Loucy (cell line): ENCODE results near the gene IL17RE.
"Not testable (repeated sequence)": the region's sequence is repeated elsewhere in the genome, so short reads cannot be mapped to it uniquely, and the experiment has no call there.

Experiments
- H2AFZ ChIP-seq: fragments of 200-600 bp; sonication (generic); 2 replicates; pipeline ENCODE4 v1.6.0; 2016; ENCODE audit warnings: antibody characterized with exemption, mild to moderate bottlenecking, low read length, moderate library complexity
- H3F3A ChIP-seq: fragments of 200-600 bp; 2 replicates; pipeline ENCODE4 v1.6.0; 2016; ENCODE audit warnings: antibody characterized with exemption, low read depth, mild to moderate bottlenecking
- H3K27me3 ChIP-seq: fragments of 200-600 bp; sonication (generic); 2 replicates; pipeline ENCODE4 v1.6.1; 2014; ENCODE audit warnings: low read length, mild to moderate bottlenecking; ENCODE audit not compliant: insufficient read depth, poor library complexity, severe bottlenecking
- H3K36me3 ChIP-seq: fragments of 200-600 bp; sonication (generic); 2 replicates; pipeline ENCODE4 v1.6.1; 2016; ENCODE audit warnings: low read length; ENCODE audit not compliant: insufficient read depth
- H3K4me1 ChIP-seq: fragments of 200-600 bp; sonication (generic); 2 replicates; pipeline ENCODE4 v1.5.1; 2014; ENCODE audit warnings: low read length, mild to moderate bottlenecking; ENCODE audit not compliant: insufficient read depth, poor library complexity, severe bottlenecking
- H3K4me2 ChIP-seq: fragments of 200-600 bp; sonication (generic); 2 replicates; pipeline ENCODE4 v1.6.0; 2014; ENCODE audit warnings: antibody characterized with exemption, low read length, low read depth, mild to moderate bottlenecking; ENCODE audit not compliant: poor library complexity, severe bottlenecking
- H3K4me3 ChIP-seq: fragments of 200-600 bp; sonication (generic); 2 replicates; pipeline ENCODE4 v1.5.1; 2014; ENCODE audit warnings: low read length, mild to moderate bottlenecking, mixed read lengths; ENCODE audit not compliant: poor library complexity, severe bottlenecking
- H3K79me2 ChIP-seq: fragments of 200-600 bp; sonication (generic); 2 replicates; pipeline ENCODE4 v1.6.1; 2014; ENCODE audit warnings: low read length; ENCODE audit not compliant: insufficient read depth
- H3K9ac ChIP-seq: fragments of 200-600 bp; sonication (generic); 2 replicates; pipeline ENCODE4 v1.6.0; 2014; ENCODE audit warnings: mild to moderate bottlenecking, low read depth, low read length, moderate library complexity; ENCODE audit not compliant: poor library complexity, severe bottlenecking
- H3K9me2 ChIP-seq: fragments of 200-600 bp; sonication (generic); replicated peaks from 2 replicates; pipeline ENCODE4 v1.6.1; 2016; ENCODE audit warnings: low read depth, low read length, mixed read lengths
- H3K9me3 ChIP-seq: fragments of 200-600 bp; sonication (generic); 2 replicates; pipeline ENCODE4 v1.6.1; 2014; ENCODE audit warnings: mild to moderate bottlenecking, antibody characterized with exemption, low read length, low read depth; ENCODE audit not compliant: insufficient read depth
- H4K20me1 ChIP-seq: fragments of 200-600 bp; sonication (generic); 2 replicates; pipeline ENCODE4 v1.6.0; 2014; ENCODE audit warnings: antibody characterized with exemption, low read length, mild to moderate bottlenecking; ENCODE audit not compliant: insufficient read depth, poor library complexity, severe bottlenecking
- CTCF ChIP-seq: fragments of 200-600 bp; sonication (generic); conservative IDR thresholded peaks from 2 replicates; pipeline ENCODE4 v1.5.1; 2014; ENCODE audit warnings: mild to moderate bottlenecking, antibody characterized with exemption, low read length
- EZH2phosphoT487 ChIP-seq: fragments of 200-600 bp; IDR thresholded peaks from 2 replicates; pipeline ENCODE4 v1.6.1; 2018; ENCODE audit warnings: antibody characterized with exemption, mild to moderate bottlenecking, moderate library complexity, borderline replicate concordance

The IL17RE gene

GRCh38 chr3:9902372-9903237, at the start of gene IL17RE:
TSS of gene IL17RE (plus strand) at chr3:9902848. CDS start at chr3:9902933, 85 bp downstream.
- peak within 1 kb of the TSS; percentile 74 for H2AFZ ChIP-seq
- peak within 1 kb of the TSS; percentile 80 for H3K4me3 ChIP-seq
- no peak for TF ChIP-seq CTCF
- no peaks in the 10 kb centered on the region for H3F3A ChIP-seq
- H3K9me2 ChIP-seq, result no peaks in the 10 kb centered on the region
- peak within 1 kb of the TSS; percentile 85 for H3K4me2 ChIP-seq
- peaks cover 5% of the 10 kb centered on the region; the same call in 1 of the 2 replicates for H3K36me3 ChIP-seq
- H3K9me3 ChIP-seq, result no peaks in the 10 kb centered on the region
- H3K79me2 ChIP-seq, result peaks cover 29% of the 10 kb centered on the region
- peak within 1 kb of the TSS; percentile 88 for H3K9ac ChIP-seq
- H3K4me1 ChIP-seq, result peaks cover 36% of the 10 kb centered on the region
- H4K20me1 ChIP-seq, result no peaks in the 10 kb centered on the region
- no peaks in the 10 kb centered on the region for H3K27me3 ChIP-seq

GRCh38 chr3:9854291-9854940, 48.2 kb upstream of the IL17RE start:
- not testable (repeated sequence) for H3K9me3 ChIP-seq, H4K20me1 ChIP-seq, H3K4me1 ChIP-seq, H3K4me2 ChIP-seq, H3K9me2 ChIP-seq, H3F3A ChIP-seq, H3K79me2 ChIP-seq, H3K36me3 ChIP-seq, H3K4me3 ChIP-seq, H2AFZ ChIP-seq, H3K9ac ChIP-seq, H3K27me3 ChIP-seq

GRCh38 chr3:9855594-9855993, 47.1 kb upstream of the IL17RE start:
- H3K79me2 ChIP-seq, result no peaks in the 10 kb centered on the region
- H3K4me1 ChIP-seq, result no peaks in the 10 kb centered on the region
- H3K4me3 ChIP-seq, result no peak overlapping the region
- no peak overlapping the region for H3K4me2 ChIP-seq
- H4K20me1 ChIP-seq, result no peaks in the 10 kb centered on the region
- no peak overlapping the region for H3K9ac ChIP-seq
- H2AFZ ChIP-seq, result no peak overlapping the region
- no peaks in the 10 kb centered on the region for H3K27me3 ChIP-seq
- H3K9me3 ChIP-seq, result no peaks in the 10 kb centered on the region
- no peaks in the 10 kb centered on the region for H3K9me2 ChIP-seq
- TF ChIP-seq EZH2phosphoT487 (no peak), CTCF (no peak)
- no peaks in the 10 kb centered on the region for H3K36me3 ChIP-seq
- no peaks in the 10 kb centered on the region for H3F3A ChIP-seq
